ENCODE results near the gene SGMS1.

Gene SGMS1

DNA sequence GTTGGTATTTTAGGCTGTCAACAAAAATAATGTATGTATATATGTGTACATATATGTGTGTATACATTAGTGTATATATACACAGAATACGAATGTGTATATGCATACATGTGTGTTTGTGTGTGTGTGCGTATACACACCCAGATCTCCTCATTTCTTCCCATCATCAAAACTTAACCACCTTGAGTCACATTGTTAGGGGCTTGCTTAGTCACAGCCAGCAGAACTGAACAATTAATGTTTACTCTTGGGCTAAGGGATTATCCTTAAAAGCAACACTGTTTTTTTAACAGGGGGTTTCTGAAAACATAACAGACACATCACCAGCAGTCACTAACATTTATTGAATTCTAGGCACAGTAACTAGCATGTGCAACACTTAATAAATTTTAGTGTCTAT is 289.5 kb downstream of the SGMS1 start:
- no peak for DNase-seq (ENCODE audit: low spot score)

DNA sequence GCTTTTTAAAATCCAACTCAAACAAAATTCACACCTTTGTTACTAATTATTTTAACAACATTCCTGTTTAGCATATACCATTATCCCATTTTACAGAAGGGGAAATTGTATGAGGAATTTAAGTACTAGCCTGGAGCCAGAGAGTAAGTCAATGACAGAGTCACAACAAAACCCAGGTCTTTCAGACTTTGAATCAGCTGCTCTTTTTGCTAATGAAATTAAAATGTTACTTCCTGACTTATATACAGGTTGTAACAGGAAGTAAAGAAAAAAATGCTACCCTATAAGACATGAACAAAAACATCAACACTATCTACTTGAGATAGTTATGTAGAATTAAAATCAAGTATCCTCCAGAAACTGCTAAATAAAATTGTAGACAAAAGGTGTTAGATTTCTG is 289.9 kb downstream of the SGMS1 start:
- DNase-seq (ENCODE audit: low spot score), result no peak

DNA sequence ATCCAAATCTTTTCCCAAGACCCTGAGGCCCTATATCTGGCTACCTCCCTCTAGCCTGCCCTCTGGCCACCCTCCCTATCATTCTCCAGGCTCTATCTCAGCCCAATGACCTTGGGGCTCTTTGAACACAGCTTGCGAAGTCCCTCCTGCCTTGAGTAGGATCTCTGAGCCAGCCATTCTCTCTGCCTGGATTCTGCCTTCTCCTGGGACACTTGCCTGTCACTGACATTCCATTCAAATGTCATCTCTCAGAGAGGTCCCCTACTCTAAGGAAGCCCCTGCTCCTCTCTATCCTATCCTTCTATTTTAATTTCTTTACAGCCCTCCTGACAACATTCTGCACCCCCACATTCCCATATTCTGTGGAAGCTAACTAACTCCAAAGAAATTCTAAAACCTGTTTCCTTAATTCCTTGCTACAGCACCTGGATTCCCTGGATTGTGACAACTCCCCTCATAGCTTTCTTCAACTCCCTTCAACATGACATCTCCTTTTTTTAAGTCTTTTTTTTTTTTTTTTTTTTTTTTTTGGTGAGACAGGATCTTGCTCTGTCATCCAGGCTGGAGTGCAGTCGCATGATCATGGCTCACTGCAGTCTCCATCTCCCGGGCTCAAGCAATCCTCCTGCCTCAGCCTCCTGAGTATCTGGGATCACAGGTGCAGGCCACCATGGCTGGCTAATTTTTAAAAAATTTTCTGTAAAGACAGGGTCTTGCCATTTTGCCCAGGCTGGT is 291.5 kb downstream of the SGMS1 start:
- DNase-seq (ENCODE audit: low spot score), result no peak

DNA sequence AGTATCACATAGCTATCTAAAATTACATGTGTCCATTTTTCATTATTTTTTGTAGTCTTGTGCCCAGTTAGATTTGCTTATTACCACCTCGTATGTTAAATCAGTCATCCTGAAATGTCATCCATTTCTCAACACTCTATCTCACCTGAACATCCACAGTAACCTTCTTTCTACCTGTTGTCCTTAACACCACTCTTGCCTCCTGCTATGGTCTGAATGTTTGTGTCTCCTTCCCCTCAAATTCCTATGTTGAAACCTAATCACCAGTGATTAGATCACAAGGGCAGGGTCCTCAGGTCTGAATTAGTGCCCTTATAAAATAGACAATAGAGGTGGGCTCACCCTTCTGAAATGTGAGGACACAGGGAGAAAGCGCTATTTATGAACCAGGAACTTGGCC is 292.3 kb downstream of the SGMS1 start:
- no peak for DNase-seq (ENCODE audit: low spot score)

DNA sequence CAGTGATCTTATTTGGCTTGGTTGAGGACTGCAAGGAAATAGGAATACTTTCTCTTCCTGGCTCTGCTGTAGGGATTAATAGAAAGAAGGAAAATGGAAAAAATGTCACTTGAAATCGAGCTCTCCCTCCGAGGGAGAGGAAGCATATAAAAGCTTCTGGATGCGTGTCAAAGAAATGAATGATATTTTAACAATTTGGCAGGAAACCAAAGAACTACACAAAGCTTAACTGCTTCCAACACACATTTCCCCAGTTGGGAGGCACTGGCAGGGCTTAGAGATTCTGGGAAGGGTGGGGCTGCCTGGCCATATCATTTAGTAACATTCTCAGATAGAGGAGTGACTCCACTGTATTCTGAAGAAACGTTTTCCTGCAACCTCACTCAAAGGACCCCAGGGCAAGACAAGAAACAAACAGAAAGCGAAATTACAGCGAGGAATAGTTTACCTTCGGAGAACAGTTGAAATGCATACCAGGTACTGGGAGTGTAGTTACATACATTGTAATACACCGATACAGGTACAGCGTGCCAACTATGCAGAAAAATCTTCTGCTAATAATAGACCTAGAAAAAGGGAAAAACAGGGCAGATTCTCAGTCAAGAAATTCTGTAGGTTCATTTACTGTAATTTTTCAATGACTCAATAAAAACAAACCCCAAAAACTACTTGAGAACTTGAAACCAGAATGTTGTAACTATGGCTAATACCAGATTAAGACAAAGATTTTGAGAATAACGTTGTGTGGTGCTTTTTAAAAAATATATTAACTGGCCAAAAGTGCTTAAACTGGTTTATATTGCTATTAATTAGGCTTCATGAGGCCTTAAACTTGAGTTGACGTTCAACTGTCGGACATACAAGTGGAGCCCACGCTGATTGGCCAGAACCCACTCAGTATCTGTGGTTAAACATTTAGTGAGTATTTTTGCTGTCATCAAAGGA is 296.7 kb downstream of the SGMS1 start:
- peak; percentile 28 for DNase-seq (ENCODE audit: low spot score)

DNA sequence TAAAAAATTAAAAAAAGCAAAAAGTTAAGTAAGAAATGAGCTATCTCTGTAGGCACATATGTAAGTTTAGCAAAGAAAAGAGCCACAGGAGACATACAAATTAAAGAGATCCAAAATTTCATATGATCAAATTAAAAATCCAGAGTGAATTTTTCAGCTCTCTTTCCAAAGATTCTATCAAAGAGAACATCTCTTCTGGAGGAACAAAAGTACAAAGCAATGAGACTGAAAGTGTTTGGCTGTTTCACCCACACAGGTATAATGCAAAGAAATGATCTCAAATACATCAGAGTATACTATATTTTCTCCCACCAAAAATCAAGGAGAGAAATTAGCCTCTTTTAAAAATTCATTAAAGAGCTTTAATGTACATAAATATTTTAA is 297.6 kb downstream of the SGMS1 start:
- DNase-seq (ENCODE audit: low spot score), result no peak

DNA sequence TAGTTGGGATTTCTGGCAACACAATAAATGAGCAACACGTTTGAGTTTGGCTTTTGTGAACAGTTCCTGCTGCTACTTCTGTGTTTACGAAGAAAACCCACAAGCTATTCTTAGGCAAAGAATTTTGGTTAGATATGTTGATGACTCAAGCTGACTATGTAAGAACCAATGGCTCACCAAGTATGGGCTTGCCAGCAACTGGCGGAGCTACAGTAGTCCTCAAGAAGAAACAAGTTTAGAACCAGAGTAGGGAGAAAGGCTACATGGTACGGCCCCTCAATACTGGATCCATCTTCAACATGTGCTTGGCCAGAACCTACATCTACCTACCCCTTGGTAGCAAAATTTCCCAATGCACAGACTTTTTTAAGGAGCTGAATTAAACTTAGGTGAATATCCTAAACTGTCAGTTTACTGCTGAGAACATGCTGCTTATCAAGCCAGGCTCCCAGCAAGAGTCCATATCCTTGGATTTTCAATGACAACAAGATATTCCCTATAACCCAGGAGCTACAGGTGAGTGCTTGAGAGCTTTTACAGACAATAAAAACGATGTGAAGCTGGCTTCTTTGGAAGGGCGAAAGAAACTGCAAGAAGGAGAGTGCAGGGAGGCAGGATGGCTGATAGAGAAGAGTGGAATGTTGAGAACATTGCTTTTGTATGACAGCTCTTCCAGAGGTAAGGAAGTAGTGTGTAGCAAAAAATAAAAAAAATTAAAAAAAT is 298.1 kb downstream of the SGMS1 start:
- peak; percentile 32 for DNase-seq (ENCODE audit: low spot score)

DNA sequence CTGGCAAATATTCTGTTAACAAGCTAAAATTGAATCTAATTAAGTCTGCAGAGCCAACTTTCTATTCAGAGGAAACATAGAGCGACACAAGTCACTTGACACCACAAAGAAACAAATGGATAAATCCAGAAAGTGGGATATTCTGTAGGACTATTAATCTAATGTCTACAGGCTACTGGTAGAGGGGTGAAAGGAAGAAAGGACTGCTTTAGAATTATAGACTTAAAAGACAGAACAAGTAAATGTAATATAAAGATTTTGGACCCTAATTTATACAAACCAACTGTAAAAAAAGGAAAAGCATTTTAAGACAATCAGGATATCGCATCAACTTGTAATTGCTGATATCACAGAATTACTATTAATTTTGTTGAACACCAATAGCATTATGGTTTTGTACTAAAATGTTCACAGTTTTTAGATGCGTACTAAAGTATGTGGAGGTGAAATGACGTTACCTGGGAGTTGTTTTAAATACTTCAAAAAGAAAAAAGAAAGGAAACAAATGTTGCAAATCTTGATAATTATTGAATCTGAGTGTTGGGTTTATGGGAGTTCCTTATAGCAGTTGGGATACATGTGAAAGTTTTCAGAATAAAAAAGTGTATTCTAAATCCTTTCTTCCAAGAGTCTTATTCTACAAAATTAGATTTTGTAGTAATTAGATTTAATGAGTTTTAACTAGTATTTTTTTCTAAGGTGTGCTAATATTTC is 298.9 kb downstream of the SGMS1 start:
- no peak for DNase-seq (ENCODE audit: low spot score)

DNA sequence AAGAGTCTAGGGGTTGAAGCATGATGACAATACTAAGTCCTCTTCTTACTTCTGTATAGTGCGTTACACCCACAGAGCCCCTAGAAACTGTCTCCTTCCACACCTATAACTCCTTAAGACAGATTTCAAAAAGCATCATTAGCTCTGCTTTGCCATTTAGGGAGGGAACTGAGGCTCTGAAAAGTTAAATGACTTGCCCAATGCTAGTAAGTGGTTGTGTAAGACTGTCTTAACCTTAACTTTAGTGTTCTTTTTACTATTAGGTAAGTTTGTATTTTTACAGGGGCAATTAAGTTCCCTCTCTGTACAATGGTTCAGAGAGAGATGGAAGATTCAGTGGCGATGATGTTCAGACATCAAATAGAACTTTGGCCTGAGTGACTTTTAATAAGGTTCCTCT is 299.7 kb downstream of the SGMS1 start:
- DNase-seq (ENCODE audit: low spot score), result no peak

DNA sequence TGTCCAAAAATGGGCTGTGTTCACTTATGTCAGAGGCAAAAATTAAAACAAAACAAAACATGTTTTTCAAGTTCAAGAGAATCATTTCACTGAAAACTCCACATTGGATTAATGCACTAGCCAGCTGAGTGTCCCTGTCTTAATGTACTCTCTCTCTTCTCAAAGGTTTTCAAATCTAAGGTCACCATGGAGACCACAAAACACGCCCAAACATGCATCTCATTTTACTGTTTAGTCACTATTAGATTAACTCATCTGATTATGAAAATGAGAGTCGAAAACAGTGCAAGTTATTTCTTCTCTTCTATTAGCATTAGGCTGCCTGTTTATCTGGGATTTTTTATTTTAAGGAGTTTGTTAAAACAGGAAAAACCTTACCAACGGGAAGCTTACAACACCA is 301.7 kb downstream of the SGMS1 start:
- no peak for DNase-seq (ENCODE audit: low spot score)

DNA sequence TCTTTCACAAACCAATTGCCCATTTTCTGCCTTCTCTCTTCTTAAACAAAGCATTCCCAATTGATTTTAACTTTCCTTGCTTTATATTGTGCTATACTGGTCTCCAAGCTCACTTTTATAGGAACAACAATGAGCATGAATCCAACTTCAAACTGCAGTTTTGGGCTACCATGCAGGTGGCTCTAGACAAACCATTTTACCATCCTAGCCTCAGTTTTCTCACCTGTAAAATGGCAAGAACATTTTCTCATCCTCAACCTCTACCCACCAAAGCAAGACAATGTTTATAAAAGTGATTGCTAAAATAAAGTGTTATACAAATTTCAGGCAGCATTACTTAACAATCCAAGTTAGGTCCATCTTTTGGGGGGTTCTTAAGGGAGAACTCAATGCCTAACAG is 305.6 kb downstream of the SGMS1 start:
- no peak for DNase-seq (ENCODE audit: low spot score)

DNA sequence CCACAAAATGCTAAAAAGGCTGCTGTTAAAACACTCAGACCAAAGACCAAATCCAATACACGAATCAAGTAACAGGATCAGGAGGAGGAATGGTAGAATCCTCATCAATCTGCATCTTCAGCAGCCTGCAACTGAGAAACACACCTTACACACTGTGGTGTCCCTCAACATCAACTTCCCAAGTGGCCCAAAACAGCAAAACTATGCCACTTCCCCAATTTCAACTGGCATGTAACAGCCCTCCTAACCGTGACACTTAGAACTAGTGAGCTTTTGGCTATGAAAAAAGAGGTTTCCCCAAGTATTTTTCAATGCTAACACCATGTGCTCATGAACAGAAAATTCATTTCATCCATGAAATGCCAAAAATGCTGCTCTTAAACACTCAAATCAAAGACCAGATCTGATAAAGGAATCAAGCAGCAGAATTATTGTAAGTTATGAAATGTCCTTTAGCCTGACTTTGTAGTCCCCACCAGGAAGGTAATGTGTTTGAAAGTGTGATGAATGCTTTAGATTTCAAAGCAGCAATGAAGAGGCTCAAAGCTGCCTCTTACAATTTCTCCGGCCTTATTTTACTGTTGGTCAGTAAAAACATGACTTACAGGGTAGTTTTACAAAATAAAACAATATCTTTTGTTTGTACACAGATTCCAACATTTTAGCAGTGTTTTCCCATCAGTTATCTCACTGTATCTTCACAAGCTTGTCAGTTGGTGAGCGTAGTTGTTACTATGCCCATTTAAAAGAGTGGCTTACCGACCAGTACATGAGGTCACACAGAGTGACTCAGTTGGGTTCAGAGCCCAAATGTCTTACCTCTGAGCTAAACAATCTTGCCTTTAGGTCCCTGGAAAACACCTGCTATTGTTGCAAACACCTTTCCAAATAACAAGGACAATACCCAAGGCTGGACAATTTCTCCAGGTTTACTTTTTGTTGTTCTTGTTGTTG is 306.8 kb downstream of the SGMS1 start:
- no peak for DNase-seq (ENCODE audit: low spot score)

DNA sequence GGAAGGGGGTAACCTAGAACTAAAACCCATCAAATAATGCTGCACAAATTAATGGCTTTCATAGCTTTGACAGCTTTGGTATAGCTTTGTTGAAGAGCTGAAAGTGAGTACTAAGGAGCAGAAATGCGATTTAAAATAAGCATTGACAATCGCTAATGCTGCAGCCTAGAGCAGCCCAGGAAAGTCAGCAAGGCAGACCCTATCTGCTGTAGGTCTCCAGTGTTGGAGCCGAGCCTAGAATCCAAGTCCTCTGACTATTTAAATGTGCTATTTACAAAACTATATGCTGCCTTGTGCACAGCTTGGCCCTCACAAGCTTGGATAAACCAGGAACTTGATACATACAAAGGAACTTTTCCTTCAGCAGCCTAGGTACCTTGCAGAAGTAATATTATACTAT is 307.6 kb downstream of the SGMS1 start:
- DNase-seq (ENCODE audit: low spot score), result no peak

DNA sequence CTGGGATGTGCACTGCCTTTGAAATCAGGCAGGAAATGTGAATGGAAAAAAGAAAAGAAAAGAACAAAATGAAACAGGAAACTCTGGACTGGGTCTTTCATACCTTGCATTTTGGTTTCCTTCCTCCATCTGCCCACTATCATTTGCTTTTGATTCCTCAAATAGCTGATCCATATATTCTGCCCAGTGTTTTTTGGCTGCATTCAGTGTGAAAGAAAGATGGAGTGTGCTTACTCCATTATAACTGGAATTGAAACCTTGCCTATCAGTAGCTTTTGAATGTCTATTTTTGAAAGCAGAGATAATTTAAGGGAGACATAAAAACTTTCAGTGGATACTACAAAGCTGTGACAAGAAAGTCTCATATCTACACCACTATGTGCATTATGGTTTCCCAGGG is 308.3 kb downstream of the SGMS1 start:
- no peak for DNase-seq (ENCODE audit: low spot score)

DNA sequence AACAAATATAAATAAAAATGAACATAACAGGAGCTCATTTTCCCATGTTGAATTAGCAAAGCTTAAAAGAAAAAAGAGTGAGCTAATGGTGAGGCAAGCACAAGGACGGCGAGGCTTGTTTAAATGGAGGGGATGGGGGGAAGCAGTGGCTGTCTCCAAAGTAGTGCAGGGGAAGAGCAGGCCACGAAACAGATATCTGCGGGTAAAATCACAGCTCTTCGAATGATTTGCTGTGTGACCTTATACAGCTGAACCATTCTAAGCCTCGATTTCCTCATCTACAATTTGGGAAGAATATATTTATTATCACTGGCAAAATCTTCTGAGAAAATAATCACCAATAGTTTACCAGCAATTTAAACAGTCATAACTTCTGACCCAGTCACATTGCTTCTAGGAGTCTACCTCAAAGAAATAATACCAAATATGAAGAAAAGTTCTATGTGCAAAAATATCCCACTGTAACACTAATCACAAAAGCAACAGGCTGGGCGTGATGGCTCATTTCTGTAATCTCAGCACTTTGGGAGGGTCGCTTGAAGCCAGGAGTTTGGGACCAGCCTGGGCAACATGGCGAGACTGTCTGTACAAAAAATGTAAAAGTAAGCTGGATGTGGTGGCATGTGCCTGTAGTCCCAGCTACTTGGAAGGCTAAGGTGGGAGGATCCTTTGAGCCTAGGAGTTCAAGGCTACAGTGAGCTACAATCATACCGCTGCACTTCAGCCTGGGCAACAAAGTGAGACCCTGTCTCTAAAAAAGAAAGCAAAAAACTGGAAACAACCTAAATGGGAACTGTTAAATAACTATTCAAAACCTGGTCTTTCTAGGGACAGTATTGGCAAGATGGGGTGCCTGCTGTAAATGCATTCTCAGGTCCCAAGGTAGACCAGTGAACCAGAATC is 309.3 kb downstream of the SGMS1 start:
- no peak for DNase-seq (ENCODE audit: low spot score)

DNA sequence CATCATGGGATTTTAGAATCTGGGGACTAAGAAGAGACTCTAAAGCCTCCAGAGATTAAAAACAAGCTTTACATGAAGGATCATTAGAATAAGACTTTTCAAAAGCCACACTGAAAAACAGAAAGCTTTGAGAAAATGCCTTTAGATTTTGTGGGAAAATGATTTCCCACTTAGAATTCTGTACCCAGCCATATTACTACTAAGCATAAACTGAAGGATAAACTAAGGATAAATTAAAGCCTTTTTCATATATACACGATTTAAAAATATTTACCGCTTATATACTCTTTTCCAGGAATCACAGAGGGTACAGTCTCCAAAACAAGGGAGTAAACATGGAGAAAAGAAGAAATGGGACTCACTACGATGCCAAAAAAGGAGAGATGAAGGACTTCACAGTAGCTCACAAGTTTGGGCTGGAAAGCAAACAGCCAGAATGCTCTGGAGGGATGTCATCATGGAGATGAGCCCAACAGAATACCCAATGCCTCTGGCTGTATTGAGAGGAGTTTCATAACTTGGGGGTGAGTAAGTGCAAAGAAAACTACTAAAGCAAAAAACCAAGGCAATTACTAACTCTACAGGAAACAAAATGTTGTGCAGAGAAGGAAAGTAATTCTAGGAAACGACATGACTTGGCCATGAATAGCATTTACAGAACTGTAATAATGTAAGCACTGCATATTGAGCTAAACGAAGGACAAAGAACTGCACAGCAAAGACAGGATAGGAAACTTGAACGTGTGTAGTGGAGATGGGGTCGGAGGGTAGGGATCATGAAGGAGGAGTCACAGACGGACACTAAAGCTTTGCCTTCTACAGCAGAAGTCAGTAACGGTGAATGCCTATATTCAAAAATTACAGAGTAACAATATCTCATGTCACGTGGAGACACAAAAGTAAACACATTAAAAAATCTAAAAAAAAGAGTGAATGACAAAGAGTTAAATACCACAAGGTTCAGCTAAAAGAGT is 311.0 kb downstream of the SGMS1 start:
- no peak for DNase-seq (ENCODE audit: low spot score)

DNA sequence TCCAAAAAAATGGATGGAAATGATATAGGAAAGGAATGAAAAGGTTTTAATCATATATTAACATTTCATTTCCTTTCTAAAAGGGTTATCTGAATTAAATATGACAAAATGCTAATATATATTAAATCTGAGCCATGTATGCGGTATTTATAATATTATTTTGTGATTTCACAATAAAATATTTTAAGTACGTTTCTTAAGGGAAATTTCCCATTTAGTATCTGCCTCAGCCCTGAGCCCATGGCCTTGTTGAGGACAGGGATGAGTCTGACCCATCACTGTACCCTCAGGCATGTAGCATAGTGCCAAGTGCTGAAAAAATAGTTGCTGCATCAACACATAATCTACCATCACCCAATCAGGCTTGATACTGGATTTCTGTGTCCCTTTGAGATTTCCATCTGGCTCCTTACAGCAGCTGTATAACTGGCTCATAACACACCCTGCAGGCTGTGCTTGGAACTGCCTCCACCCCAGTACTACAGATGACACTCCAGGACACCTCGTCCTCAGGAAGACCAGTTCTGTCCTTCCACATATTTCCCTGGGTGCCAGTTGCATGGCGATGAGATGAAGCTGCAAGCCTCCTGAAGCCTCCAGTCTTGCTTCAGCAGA is 313.1 kb downstream of the SGMS1 start:
- DNase-seq (ENCODE audit: low spot score), result no peak

DNA sequence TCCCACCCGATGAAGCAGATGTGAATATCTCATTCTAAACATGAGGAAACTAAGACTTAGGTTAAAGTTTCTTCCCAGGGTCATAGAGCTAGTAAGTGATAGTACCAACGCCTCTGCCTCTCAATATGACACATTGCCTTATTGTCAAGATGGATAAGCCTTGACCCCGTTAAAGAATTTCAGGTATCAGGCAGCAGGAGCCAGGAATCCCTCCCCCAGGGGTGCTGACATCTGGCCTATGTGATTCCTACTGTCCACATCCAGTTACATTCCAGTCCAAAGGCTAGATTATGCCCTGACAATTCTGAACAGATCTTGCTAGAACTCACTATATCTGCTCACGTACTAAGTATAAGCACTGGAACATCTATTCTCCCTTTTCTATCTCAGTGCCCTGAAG is 314.4 kb downstream of the SGMS1 start:
- DNase-seq (ENCODE audit: low spot score), result no peak
